SK-N-SH (cell line): ENCODE results near the gene RFTN1.

Experiments used
- GATA2 ChIP-seq: sonication (generic); formaldehyde crosslinking; IDR thresholded peaks from 2 replicates; pipeline ENCODE4 v1.5.0; 2020; ENCODE audit warnings: mild to moderate bottlenecking, missing genetic modification reagents
- JUND ChIP-seq: IDR thresholded peaks from 2 replicates; pipeline ENCODE4 v1.4.0; 2012
- NFIC ChIP-seq: IDR thresholded peaks from 2 replicates; pipeline ENCODE4 v1.4.0; 2012; ENCODE audit warnings: borderline replicate concordance
- POLR2AphosphoS5 ChIP-seq: IDR thresholded peaks from 2 replicates; pipeline ENCODE4 v1.6.1; 2012; ENCODE audit warnings: low read depth, low read length
- RFX5 ChIP-seq: IDR thresholded peaks from 2 replicates; pipeline ENCODE4 v1.6.1; 2012; ENCODE audit warnings: mild to moderate bottlenecking, improper control_type of control experiment, low read length
- TAF1 ChIP-seq: IDR thresholded peaks from 2 replicates; pipeline ENCODE4 v1.6.1; 2012; ENCODE audit warnings: low read depth, mild to moderate bottlenecking, low read length, moderate library complexity, borderline replicate concordance
- YY1 ChIP-seq: IDR thresholded peaks from 2 replicates; pipeline ENCODE4 v1.4.0; 2012; ENCODE audit warnings: low read depth, mild to moderate bottlenecking
- TF ChIP-seq, protein P1 (sequence below): IDR thresholded peaks from 2 replicates; pipeline ENCODE4 v1.4.0; 2012; ENCODE audit warnings: low read depth, borderline replicate concordance
- TF ChIP-seq, protein P2 (sequence below): fragments of 200-600 bp; sonication (generic); IDR thresholded peaks from 2 replicates; pipeline ENCODE4 v1.6.1; 2017; ENCODE audit warnings: antibody characterized with exemption, mild to moderate bottlenecking, moderate library complexity
- TF ChIP-seq, protein P3 (sequence below): IDR thresholded peaks from 2 replicates; pipeline ENCODE4; 2012
- TF ChIP-seq, protein P4 (sequence below): fragments of 150-350 bp; IDR thresholded peaks from 2 replicates; pipeline ENCODE4 v1.6.1; 2016; ENCODE audit warnings: mild to moderate bottlenecking, low read depth, low read length

DNA sequence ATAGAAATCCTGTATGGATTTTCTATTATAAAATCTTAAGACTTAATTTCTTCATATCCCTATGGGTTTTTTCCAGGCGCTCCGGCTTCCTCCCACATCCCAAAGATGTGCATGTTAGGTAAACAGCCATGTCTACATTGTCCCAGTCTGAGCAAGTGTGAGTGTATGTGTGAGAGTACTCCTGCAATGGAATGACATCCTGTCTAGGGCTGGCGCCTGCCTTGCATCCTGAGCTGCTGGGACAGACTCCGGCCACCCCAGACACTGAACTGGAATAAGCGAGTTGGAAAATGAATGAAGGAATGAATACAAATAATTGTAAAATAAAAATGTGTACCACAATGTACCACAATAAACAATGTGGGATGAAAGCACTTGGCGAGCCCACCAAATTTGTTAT is 69.2 kb downstream of the RFTN1 start:
- TF ChIP-seq, protein P1, sequence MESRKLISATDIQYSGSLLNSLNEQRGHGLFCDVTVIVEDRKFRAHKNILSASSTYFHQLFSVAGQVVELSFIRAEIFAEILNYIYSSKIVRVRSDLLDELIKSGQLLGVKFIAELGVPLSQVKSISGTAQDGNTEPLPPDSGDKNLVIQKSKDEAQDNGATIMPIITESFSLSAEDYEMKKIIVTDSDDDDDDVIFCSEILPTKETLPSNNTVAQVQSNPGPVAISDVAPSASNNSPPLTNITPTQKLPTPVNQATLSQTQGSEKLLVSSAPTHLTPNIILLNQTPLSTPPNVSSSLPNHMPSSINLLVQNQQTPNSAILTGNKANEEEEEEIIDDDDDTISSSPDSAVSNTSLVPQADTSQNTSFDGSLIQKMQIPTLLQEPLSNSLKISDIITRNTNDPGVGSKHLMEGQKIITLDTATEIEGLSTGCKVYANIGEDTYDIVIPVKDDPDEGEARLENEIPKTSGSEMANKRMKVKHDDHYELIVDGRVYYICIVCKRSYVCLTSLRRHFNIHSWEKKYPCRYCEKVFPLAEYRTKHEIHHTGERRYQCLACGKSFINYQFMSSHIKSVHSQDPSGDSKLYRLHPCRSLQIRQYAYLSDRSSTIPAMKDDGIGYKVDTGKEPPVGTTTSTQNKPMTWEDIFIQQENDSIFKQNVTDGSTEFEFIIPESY = no peak
- TF ChIP-seq, protein P2, sequence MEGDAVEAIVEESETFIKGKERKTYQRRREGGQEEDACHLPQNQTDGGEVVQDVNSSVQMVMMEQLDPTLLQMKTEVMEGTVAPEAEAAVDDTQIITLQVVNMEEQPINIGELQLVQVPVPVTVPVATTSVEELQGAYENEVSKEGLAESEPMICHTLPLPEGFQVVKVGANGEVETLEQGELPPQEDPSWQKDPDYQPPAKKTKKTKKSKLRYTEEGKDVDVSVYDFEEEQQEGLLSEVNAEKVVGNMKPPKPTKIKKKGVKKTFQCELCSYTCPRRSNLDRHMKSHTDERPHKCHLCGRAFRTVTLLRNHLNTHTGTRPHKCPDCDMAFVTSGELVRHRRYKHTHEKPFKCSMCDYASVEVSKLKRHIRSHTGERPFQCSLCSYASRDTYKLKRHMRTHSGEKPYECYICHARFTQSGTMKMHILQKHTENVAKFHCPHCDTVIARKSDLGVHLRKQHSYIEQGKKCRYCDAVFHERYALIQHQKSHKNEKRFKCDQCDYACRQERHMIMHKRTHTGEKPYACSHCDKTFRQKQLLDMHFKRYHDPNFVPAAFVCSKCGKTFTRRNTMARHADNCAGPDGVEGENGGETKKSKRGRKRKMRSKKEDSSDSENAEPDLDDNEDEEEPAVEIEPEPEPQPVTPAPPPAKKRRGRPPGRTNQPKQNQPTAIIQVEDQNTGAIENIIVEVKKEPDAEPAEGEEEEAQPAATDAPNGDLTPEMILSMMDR = no peak
- TF ChIP-seq, protein P3, sequence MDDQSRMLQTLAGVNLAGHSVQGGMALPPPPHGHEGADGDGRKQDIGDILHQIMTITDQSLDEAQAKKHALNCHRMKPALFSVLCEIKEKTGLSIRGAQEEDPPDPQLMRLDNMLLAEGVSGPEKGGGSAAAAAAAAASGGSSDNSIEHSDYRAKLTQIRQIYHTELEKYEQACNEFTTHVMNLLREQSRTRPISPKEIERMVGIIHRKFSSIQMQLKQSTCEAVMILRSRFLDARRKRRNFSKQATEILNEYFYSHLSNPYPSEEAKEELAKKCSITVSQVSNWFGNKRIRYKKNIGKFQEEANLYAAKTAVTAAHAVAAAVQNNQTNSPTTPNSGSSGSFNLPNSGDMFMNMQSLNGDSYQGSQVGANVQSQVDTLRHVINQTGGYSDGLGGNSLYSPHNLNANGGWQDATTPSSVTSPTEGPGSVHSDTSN = no peak
- TF ChIP-seq RFX5 (no peak), NFIC (no peak), YY1 (no peak), GATA2 (CRISPR knock-in tag) (no peak), TAF1 (no peak), POLR2AphosphoS5 (no peak), JUND (no peak)
- TF ChIP-seq, protein P4, sequence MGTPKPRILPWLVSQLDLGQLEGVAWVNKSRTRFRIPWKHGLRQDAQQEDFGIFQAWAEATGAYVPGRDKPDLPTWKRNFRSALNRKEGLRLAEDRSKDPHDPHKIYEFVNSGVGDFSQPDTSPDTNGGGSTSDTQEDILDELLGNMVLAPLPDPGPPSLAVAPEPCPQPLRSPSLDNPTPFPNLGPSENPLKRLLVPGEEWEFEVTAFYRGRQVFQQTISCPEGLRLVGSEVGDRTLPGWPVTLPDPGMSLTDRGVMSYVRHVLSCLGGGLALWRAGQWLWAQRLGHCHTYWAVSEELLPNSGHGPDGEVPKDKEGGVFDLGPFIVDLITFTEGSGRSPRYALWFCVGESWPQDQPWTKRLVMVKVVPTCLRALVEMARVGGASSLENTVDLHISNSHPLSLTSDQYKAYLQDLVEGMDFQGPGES = no peak
